ENCODE results near the gene AFG1L. TPM values are rescaled to one million over a fixed set of nuclear protein-coding genes. Genes with fewer than 3 reads are reported as not detected.
"Not testable (repeated sequence)": the region's sequence is repeated elsewhere in the genome, so short reads cannot be mapped to it uniquely, and the experiment has no call there.

The AFG1L gene
- total RNA-seq, 1 experiment from 2014 or later, result 6.3 TPM

DNA sequence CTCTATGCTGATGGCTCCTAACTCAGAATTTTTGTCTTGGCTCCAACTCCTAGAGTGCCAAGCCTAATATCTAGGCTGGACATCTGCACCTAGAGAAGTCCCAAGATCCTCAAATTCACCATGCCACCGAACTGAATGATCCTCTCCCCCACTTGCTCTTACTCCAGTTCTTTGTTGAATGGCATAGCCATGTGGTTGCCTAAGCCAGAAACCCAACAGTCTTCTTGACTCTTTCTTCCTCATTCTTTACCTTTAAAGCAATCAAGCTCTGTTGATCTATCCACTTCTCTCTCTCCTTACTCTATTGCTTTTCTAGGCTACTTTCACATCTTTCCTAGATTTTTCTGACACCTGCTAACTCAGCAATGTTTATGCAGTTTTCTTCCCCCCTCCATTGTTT, 139.4 kb downstream of the AFG1L start:
- DNase-seq, result no peak
- H3K4me1 ChIP-seq, result no peaks in the 10 kb centered on the region
- H3K36me3 ChIP-seq, result no peaks in the 10 kb centered on the region
- H3K4me3 ChIP-seq, result no peak overlapping the region
- no peaks in the 10 kb centered on the region for H3K9me3 ChIP-seq (replicated peaks)
- H3K27ac ChIP-seq, result no peak overlapping the region
- no peaks in the 10 kb centered on the region for H3K27me3 ChIP-seq

GRCh38 chr6:108435391-108435790, 140.5 kb downstream of the AFG1L start:
- no peak for DNase-seq
- H3K9me3 ChIP-seq (replicated peaks), result no peaks in the 10 kb centered on the region
- H3K4me1 ChIP-seq, result no peaks in the 10 kb centered on the region
- no peaks in the 10 kb centered on the region for H3K36me3 ChIP-seq
- H3K27ac ChIP-seq, result no peak overlapping the region
- H3K4me3 ChIP-seq, result no peak overlapping the region
- H3K27me3 ChIP-seq, result no peaks in the 10 kb centered on the region

DNA sequence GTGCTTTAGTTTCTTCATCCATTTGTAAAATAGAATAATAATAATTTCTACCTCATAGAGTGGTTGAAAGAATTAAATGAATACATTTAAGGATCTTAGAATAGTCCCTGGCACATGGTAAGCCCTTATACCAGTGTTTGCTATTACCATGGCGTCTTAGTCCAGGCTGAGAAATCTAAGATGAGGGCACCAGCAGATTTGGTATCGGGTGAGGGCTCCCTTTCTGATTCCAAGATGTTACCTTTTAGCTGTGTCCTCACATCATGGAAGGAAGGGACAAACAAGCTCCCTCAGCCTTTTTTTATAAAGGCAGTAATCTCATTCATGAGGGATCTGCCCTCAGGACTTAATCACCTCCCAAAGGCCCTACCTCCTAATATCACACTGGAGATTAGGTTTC, 141.9 kb downstream of the AFG1L start:
- H3K27me3 ChIP-seq, result no peaks in the 10 kb centered on the region
- H3K27ac ChIP-seq, result no peak overlapping the region
- H3K9me3 ChIP-seq (replicated peaks), result no peaks in the 10 kb centered on the region
- H3K36me3 ChIP-seq, result no peaks in the 10 kb centered on the region
- no peak for DNase-seq
- no peaks in the 10 kb centered on the region for H3K4me1 ChIP-seq
- no peak overlapping the region for H3K4me3 ChIP-seq

GRCh38 chr6:108437821-108438220, 143.0 kb downstream of the AFG1L start:
- H3K27me3 ChIP-seq, result no peaks in the 10 kb centered on the region
- no peaks in the 10 kb centered on the region for H3K36me3 ChIP-seq
- no peak overlapping the region for H3K27ac ChIP-seq
- H3K9me3 ChIP-seq (replicated peaks), result no peaks in the 10 kb centered on the region
- H3K4me3 ChIP-seq, result no peak overlapping the region
- 0 out of 2 replicates have a peak, but pooled peaks cover 2% of the 10 kb centered on the region for H3K4me1 ChIP-seq
- no peak for DNase-seq

GRCh38 chr6:108438918-108439317, 144.1 kb downstream of the AFG1L start:
- H3K4me1 ChIP-seq, result 0 out of 2 replicates have a peak, but pooled peaks cover 4% of the 10 kb centered on the region
- no peaks in the 10 kb centered on the region for H3K36me3 ChIP-seq
- H3K4me3 ChIP-seq, result no peak overlapping the region
- no peaks in the 10 kb centered on the region for H3K27me3 ChIP-seq
- no peak for DNase-seq
- no peaks in the 10 kb centered on the region for H3K9me3 ChIP-seq (replicated peaks)
- no peak overlapping the region for H3K27ac ChIP-seq

DNA sequence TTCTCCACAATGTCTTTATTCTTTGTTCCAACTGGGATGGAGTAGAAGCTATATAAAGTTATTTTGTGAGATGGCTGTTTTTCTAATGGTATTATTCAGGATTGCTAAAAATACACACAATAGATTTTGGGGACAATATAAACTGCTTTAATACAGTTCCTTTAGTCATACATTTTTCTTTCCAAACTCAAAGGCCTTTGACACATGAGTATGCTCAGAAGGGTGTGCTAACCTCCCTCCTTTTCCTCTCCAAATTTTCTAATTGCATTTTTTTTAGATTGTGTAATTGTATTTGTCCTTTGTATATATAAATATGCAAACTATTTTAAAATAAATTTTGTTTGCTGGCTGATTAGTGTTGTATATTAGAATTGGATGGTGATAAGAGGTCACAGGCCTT, 146.3 kb downstream of the AFG1L start:
- Histone ChIP-seq H3K36me3 (no peaks in the 10 kb centered on the region), H3K27ac (no peak overlapping the region), H3K4me3 (no peak overlapping the region), H3K9me3 (replicated peaks) (no peaks in the 10 kb centered on the region), H3K27me3 (no peaks in the 10 kb centered on the region), H3K4me1 (0 out of 2 replicates have a peak, but pooled peaks cover 4% of the 10 kb centered on the region)
- no peak for DNase-seq

- Histone ChIP-seq H3K9me3 (replicated peaks) (no peaks in the 10 kb centered on the region), H3K27ac (no peak overlapping the region), H3K4me3 (no peak overlapping the region), H3K36me3 (no peaks in the 10 kb centered on the region), H3K4me1 (0 out of 2 replicates have a peak, but pooled peaks cover 4% of the 10 kb centered on the region), H3K27me3 (no peaks in the 10 kb centered on the region)
- DNase-seq, result peak; percentile 7 to 40
Observed at GRCh38 chr6:108442770-108443520, 148.1 kb downstream of the AFG1L start.

DNA sequence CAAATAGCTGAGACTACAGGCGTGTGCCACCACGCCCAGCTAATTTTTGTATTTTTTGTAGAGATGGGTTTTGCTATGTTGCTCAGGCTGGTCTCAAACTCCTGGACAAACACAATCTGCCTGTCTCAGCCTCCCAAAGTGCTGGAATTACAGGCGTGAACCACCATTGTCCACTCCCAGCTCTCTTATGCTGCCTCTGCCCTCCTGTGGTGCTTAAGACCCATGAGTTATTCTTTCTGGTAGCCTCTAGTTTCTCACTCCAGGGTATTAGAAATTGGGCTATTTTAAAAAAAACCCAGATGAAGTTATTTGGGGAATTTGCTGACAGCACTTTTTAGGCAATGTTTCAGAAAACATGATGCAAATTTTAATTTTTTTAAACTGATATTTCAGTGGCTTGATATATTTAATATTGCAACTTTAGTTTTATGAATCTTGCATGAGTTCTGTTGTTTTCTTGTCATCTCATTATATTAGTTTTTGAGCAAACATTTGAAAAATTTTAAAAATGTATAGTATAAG, 151.8 kb downstream of the AFG1L start:
- 0 out of 2 replicates have a peak, but pooled peaks cover 4% of the 10 kb centered on the region for H3K4me1 ChIP-seq
- no peaks in the 10 kb centered on the region for H3K27me3 ChIP-seq
- DNase-seq, result no peak
- no peaks in the 10 kb centered on the region for H3K36me3 ChIP-seq
- H3K9me3 ChIP-seq (replicated peaks), result 0 out of 2 replicates have a peak, but pooled peaks cover 6% of the 10 kb centered on the region
- no peak overlapping the region for H3K4me3 ChIP-seq
- H3K27ac ChIP-seq, result no peak overlapping the region

GRCh38 chr6:108448481-108448880, 153.6 kb downstream of the AFG1L start:
- H3K4me1 ChIP-seq, result 0 out of 2 replicates have a peak, but pooled peaks cover 4% of the 10 kb centered on the region
- H3K27ac ChIP-seq, result no peak overlapping the region
- no peaks in the 10 kb centered on the region for H3K27me3 ChIP-seq
- H3K9me3 ChIP-seq (replicated peaks), result 0 out of 2 replicates have a peak, but pooled peaks cover 6% of the 10 kb centered on the region
- DNase-seq, result no peak
- H3K4me3 ChIP-seq, result no peak overlapping the region
- no peaks in the 10 kb centered on the region for H3K36me3 ChIP-seq

GRCh38 chr6:108449717-108450116, 154.9 kb downstream of the AFG1L start:
- not testable (repeated sequence) for H3K9me3 ChIP-seq (replicated peaks); H3K27me3 ChIP-seq; H3K4me3 ChIP-seq; H3K4me1 ChIP-seq; H3K36me3 ChIP-seq; DNase-seq; H3K27ac ChIP-seq

DNA sequence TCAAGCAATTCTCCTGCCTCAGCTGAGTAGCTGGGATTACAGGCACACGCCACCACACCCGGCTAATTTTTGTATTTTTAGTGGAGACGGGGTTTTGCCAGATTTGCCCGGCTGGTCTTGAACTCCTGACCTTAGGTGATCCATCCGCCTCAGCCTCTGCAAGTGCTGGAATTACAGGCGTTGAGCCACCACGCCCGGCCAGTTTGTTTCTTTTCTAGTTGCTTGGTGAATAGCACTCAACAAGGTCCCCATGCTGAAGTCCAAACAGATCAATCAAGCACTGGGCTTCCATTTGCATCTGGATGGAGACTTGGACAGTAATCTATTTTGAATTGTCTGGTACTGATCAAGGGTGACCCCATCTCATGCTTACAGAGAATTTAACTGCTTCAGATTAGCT, 157.0 kb downstream of the AFG1L start:
- Histone ChIP-seq H3K27me3 (no peaks in the 10 kb centered on the region), H3K4me1 (0 out of 2 replicates have a peak, but pooled peaks cover 4% of the 10 kb centered on the region), H3K9me3 (replicated peaks) (0 out of 2 replicates have a peak, but pooled peaks cover 6% of the 10 kb centered on the region), H3K36me3 (no peaks in the 10 kb centered on the region), H3K4me3 (no peak overlapping the region), H3K27ac (no peak overlapping the region)
- no peak for DNase-seq

DNA sequence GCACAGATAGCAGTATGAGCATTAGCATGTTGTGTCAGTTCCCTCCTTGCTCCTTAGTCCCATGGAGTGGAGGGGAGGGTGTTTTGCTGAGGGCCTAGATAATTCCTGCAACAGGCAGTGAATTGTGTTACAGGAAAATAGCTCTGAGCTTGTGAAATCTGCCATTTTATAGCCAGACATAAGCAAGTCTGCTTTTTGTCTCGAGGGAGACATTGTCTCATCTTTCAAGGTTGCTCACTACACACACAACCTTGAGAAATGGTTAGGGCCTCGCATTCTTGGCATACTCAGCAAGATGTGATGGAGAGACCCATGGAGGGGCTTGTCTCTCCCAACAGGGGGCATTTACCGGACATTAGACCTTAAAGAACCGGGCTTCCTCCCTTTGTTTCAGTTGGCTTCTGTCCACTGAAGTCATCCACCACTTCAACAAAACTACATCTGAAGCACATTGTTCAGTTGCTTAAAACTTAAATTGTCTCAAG, 157.9 kb downstream of the AFG1L start:
- Histone ChIP-seq H3K27me3 (no peaks in the 10 kb centered on the region), H3K4me1 (0 out of 2 replicates have a peak, but pooled peaks cover 4% of the 10 kb centered on the region), H3K9me3 (replicated peaks) (0 out of 2 replicates have a peak, but pooled peaks cover 6% of the 10 kb centered on the region), H3K36me3 (no peaks in the 10 kb centered on the region), H3K4me3 (no peak overlapping the region), H3K27ac (no peak overlapping the region; the same call in 1 of the 2 replicates)
- peak in 1 of 2 experiments; percentile 8 for DNase-seq

GRCh38 chr6:108453601-108454185, 158.8 kb downstream of the AFG1L start:
- Histone ChIP-seq H3K4me1 (0 out of 2 replicates have a peak, but pooled peaks cover 4% of the 10 kb centered on the region), H3K4me3 (no peak overlapping the region), H3K27ac (no peak overlapping the region), H3K9me3 (replicated peaks) (0 out of 2 replicates have a peak, but pooled peaks cover 6% of the 10 kb centered on the region), H3K27me3 (no peaks in the 10 kb centered on the region), H3K36me3 (no peaks in the 10 kb centered on the region)
- DNase-seq, result no peak

DNA sequence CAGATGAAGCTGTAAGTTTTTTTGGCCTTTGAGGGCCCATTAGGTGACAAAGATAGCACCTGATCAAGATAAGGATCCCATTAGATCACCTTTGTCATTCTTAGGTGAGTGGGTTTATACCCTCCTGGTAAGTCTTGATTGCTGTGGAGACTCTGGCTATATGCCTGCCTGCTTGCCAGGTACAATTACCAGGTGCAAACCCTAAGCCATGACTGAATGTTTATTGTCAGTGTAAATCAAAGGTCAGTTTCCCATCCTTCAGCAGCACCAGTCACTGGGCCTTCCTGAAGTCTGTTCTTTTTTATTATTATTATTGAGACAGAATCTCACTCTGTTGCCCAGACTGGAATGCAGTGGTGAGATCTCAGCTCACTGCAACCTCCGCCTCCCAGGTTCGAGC, 159.5 kb downstream of the AFG1L start:
- no peaks in the 10 kb centered on the region for H3K36me3 ChIP-seq
- 0 out of 2 replicates have a peak, but pooled peaks cover 4% of the 10 kb centered on the region for H3K4me1 ChIP-seq
- no peak overlapping the region for H3K4me3 ChIP-seq
- no peak for DNase-seq
- H3K27ac ChIP-seq, result no peak overlapping the region
- no peaks in the 10 kb centered on the region for H3K27me3 ChIP-seq
- H3K9me3 ChIP-seq (replicated peaks), result 0 out of 2 replicates have a peak, but pooled peaks cover 6% of the 10 kb centered on the region

- H3K9me3 ChIP-seq (replicated peaks), result no peaks in the 10 kb centered on the region
- no peak for DNase-seq
- H3K36me3 ChIP-seq, result no peaks in the 10 kb centered on the region
- H3K4me1 ChIP-seq, result 0 out of 2 replicates have a peak, but pooled peaks cover 4% of the 10 kb centered on the region
- H3K27ac ChIP-seq, result no peak overlapping the region
- no peaks in the 10 kb centered on the region for H3K27me3 ChIP-seq
- no peak overlapping the region for H3K4me3 ChIP-seq
Observed at GRCh38 chr6:108455688-108456087, 160.8 kb downstream of the AFG1L start.
